ENCODE results near the gene CPN2. TPM values are rescaled to one million over a fixed set of nuclear protein-coding genes. Genes with fewer than 3 reads are reported as not detected.

Gene CPN2
- total and polyA plus RNA-seq, 10 of the 15 experiments (the other 5 are each of a cell fraction or from before 2014, with no cell fraction given): not detected

DNA sequence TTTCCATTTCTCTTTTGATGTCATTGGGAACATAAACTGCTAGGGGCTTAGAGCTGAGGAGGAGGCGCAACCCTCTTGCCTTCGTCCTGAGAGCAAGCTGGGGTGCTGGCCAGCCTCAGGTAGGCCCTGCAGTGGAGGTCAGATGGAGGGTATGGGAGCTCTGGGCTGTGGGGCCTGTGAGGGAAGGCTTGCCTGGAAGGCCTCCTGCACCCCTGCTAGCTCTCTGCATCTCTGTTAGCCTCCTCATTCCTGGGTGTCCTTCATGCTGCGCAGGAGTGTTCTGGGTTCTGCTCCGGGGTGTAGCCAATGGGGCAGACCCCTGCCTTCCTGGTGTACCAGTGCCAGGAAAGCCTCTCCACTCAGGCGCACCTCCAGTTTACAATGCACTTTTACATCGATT is 36.1 kb upstream of the CPN2 start:
- CTCF ChIA-PET: interaction anchor here (0.8 kb wide), 1 partner anchor 54 kb away, joined by 3 read pairs; no protein-coding TSS in a partner anchor

DNA sequence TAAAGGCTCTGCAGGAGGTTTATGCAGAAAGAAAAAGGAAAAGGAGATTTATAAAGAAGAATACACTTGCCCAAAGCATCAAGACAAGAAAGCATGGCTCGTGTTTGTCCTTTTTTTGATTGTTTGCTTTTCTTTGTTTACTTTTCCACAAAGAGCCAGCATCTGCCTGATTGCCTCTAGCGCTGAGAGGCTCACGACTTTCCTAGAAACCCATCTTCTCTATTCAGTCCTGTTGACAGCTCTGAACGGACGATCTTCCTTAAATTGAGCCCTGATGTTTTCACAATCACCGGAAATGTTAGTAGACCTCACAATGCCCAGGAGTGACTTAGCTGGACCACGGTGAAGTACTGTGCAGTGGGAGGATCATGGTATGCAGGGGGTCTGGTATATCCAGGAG is 35.5 kb upstream of the CPN2 start:
- CTCF ChIA-PET: interaction anchor here (1.1 kb wide), 1 partner anchor 53 kb away, joined by 4 read pairs; no protein-coding TSS in a partner anchor

More for the DNA sequence above, 36.1 kb upstream of the CPN2 start:
- in situ Hi-C loops (cut with MboI) (no loop called here), intact Hi-C loops (cut with micrococcal nuclease; ENCODE audit: unreplicated experiment) (no loop called here)
- ChIA-PET SMC1A (ENCODE audit: uncharacterized antibody, unreplicated experiment) (no interaction called here), RAD21 (ENCODE audit: unreplicated experiment) (no interaction called here), POLR2A (no interaction called here)
- Histone ChIP-seq H4K20me1 (ENCODE audit: control insufficient read depth, insufficient read depth) (no peaks in the 10 kb centered on the region), H3K79me2 (ENCODE audit: control insufficient read depth, insufficient read depth, low read length) (no peaks in the 10 kb centered on the region), H3K4me3 (no peak overlapping the region), H3K4me2 (ENCODE audit: control insufficient read depth, insufficient read depth) (no peak overlapping the region), H3K27ac (ENCODE audit: control insufficient read depth, insufficient read depth) (no peak overlapping the region), H3K27me3 (replicated peaks in 1 of 2; ENCODE audit: control insufficient read depth in 2 of 2, insufficient read depth in 2 of 2, low read length in 1 of 2) (no peaks in the 10 kb centered on the region), H3K9ac (ENCODE audit: control insufficient read depth, insufficient read depth, low read length) (no peak overlapping the region), H3K9me3 (replicated peaks; ENCODE audit: control insufficient read depth, insufficient read depth, low read length) (peaks cover 2% of the 10 kb centered on the region; the same call in 1 of the 3 replicates), H2AFZ (ENCODE audit: control insufficient read depth, low read depth, low read length) (no peak overlapping the region), H3K36me3 (ENCODE audit: control insufficient read depth in 2 of 2, insufficient read depth in 2 of 2, low read length in 1 of 2) (no peaks in the 10 kb centered on the region), H3K4me1 (ENCODE audit: control insufficient read depth, insufficient read depth, low read length) (no peaks in the 10 kb centered on the region)
- TF ChIP-seq HDAC6 (IDR thresholded peaks at IDR 0.05; ENCODE audit: unreplicated experiment) (no peak), ESRRA (IDR thresholded peaks at IDR 0.05; ENCODE audit: low read length) (no peak), GATAD2B (conservative IDR thresholded peaks at IDR 0.05; ENCODE audit: low read depth) (no peak), RAD51 (IDR thresholded peaks at IDR 0.05) (no peak), TBL1XR1 (IDR thresholded peaks at IDR 0.05; ENCODE audit: low read depth, low read length) (no peak), ASH2L (IDR thresholded peaks at IDR 0.05; ENCODE audit: borderline replicate concordance, low read depth) (no peak), JUNB (IDR thresholded peaks at IDR 0.05) (no peak), MYC (IDR thresholded peaks at IDR 0.05; ENCODE audit: insufficient read depth, insufficient read length, insufficient replicate concordance, low read length, severe bottlenecking) (no peak), CBX3 (IDR thresholded peaks at IDR 0.05; ENCODE audit: borderline replicate concordance, low read depth) (no peak)
- TF ChIP-seq, protein P1, sequence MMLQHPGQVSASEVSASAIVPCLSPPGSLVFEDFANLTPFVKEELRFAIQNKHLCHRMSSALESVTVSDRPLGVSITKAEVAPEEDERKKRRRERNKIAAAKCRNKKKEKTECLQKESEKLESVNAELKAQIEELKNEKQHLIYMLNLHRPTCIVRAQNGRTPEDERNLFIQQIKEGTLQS (IDR thresholded peaks at IDR 0.05; ENCODE audit: borderline replicate concordance, extremely low read depth, low read depth, low read length): no peak
- no TSS peak for BruUV-seq (replicated peaks)
- no peak for DNase-seq (ENCODE audit: low read depth, low spot score)
- WGBS (ENCODE audit: insufficient coverage, insufficient replicate concordance, low lambda C conversion rate, missing lambda C conversion rate): 59% methylated on average over 6 of the region's 6 CpGs
- FAIRE-seq: no peak
- ATAC-seq: no peak

More for the DNA sequence above, 35.5 kb upstream of the CPN2 start:
- DNase-seq (ENCODE audit: low read depth, low spot score): no peak
- H3K79me2 ChIP-seq (ENCODE audit: control insufficient read depth, insufficient read depth, low read length): no peaks in the 10 kb centered on the region
- H3K27ac ChIP-seq (ENCODE audit: control insufficient read depth, insufficient read depth): no peak overlapping the region
- ChIA-PET RAD21 (ENCODE audit: unreplicated experiment) (no interaction called here), SMC1A (ENCODE audit: uncharacterized antibody, unreplicated experiment) (no interaction called here), POLR2A (no interaction called here)
- H4K20me1 ChIP-seq (ENCODE audit: control insufficient read depth, insufficient read depth): no peaks in the 10 kb centered on the region
- no peak overlapping the region for H2AFZ ChIP-seq (ENCODE audit: control insufficient read depth, low read depth, low read length)
- H3K4me2 ChIP-seq (ENCODE audit: control insufficient read depth, insufficient read depth): no peak overlapping the region
- no peak for FAIRE-seq
- H3K36me3 ChIP-seq (ENCODE audit: control insufficient read depth in 2 of 2, insufficient read depth in 2 of 2, low read length in 1 of 2): no peaks in the 10 kb centered on the region
- ATAC-seq: no peak
- no peaks in the 10 kb centered on the region for H3K27me3 ChIP-seq (replicated peaks in 1 of 2; ENCODE audit: control insufficient read depth in 2 of 2, insufficient read depth in 2 of 2, low read length in 1 of 2)
- no peak overlapping the region for H3K9ac ChIP-seq (ENCODE audit: control insufficient read depth, insufficient read depth, low read length)
- TF ChIP-seq SUPT20H (IDR thresholded peaks at IDR 0.05; ENCODE audit: borderline replicate concordance, control insufficient read depth, low read depth, low read length): no peak
- TF ChIP-seq CBX3 (IDR thresholded peaks at IDR 0.05; ENCODE audit: borderline replicate concordance, low read depth): no peak
- no peak for TF ChIP-seq MXI1 (IDR thresholded peaks at IDR 0.05; ENCODE audit: low read depth, low read length)
- TF ChIP-seq YY1 (IDR thresholded peaks at IDR 0.05; ENCODE audit: low read depth, low read length): no peak
- H3K9me3 ChIP-seq (replicated peaks; ENCODE audit: control insufficient read depth, insufficient read depth, low read length): peaks cover 2% of the 10 kb centered on the region; the same call in 1 of the 3 replicates
- intact Hi-C loops (cut with micrococcal nuclease; ENCODE audit: unreplicated experiment): no loop called here
- no peak overlapping the region for H3K4me3 ChIP-seq
- WGBS (ENCODE audit: insufficient coverage, insufficient replicate concordance, low lambda C conversion rate, missing lambda C conversion rate): 37% methylated on average over 7 of the region's 7 CpGs
- H3K4me1 ChIP-seq (ENCODE audit: control insufficient read depth, insufficient read depth, low read length): no peaks in the 10 kb centered on the region
- in situ Hi-C loops (cut with MboI): no loop called here
- no TSS peak for BruUV-seq (replicated peaks)
